MM.1S (cell line): ENCODE measurements around the gene CADM4.

Source experiments
- DNase-seq: peaks from one replicate; pipeline ENCODE4 v3.0.0-alpha.2; 2015
- H2AFZ ChIP-seq: fragments of 300-600 bp; sonication (generic); 2 replicates; pipeline ENCODE4 v1.6.0; 2016; ENCODE audit warnings: antibody characterized with exemption, low read length
- H3F3A ChIP-seq: fragments of 300-600 bp; sonication (generic); 2 replicates; pipeline ENCODE4 v1.6.1; 2016; ENCODE audit warnings: mild to moderate bottlenecking, antibody characterized with exemption, low read length, moderate library complexity, mixed read lengths; ENCODE audit not compliant: insufficient read depth
- H3K27ac ChIP-seq: fragments of 300-600 bp; sonication (generic); 2 replicates; pipeline ENCODE4 v1.5.1; 2016; ENCODE audit warnings: mild to moderate bottlenecking, low read length
- H3K27me3 ChIP-seq: fragments of 300-600 bp; sonication (generic); replicated peaks from 2 replicates; pipeline ENCODE4 v1.6.0; 2016; ENCODE audit warnings: low read length; ENCODE audit not compliant: insufficient read depth
- H3K36me3 ChIP-seq: fragments of 300-600 bp; sonication (generic); replicated peaks from 2 replicates; pipeline ENCODE4 v1.6.1; 2016; ENCODE audit warnings: mild to moderate bottlenecking, low read length, mixed read lengths; ENCODE audit not compliant: insufficient read depth
- H3K4me1 ChIP-seq: fragments of 300-600 bp; sonication (generic); 2 replicates; pipeline ENCODE4 v1.6.1; 2016; ENCODE audit warnings: low read length, mixed read lengths
- H3K4me2 ChIP-seq: fragments of 300-600 bp; sonication (generic); 2 replicates; pipeline ENCODE4 v1.6.0; 2016; ENCODE audit warnings: low read depth, low read length
- H3K4me3 ChIP-seq: fragments of 300-600 bp; sonication (generic); 2 replicates; pipeline ENCODE4 v1.5.1; 2016; ENCODE audit warnings: low read length, mixed read lengths
- H3K79me2 ChIP-seq: fragments of 300-600 bp; sonication (generic); 2 replicates; pipeline ENCODE4 v1.6.1; 2016; ENCODE audit warnings: mixed run types, low read length, mixed read lengths
- H3K9ac ChIP-seq: fragments of 300-600 bp; sonication (generic); 2 replicates; pipeline ENCODE4 v1.6.1; 2016; ENCODE audit warnings: low read length, mixed read lengths
- H3K9me2 ChIP-seq: fragments of 300-600 bp; sonication (generic); replicated peaks from 2 replicates; pipeline ENCODE4 v1.6.1; 2016; ENCODE audit warnings: mild to moderate bottlenecking, low read length, mixed read lengths; ENCODE audit not compliant: insufficient read depth
- H3K9me3 ChIP-seq: fragments of 300-600 bp; sonication (generic); replicated peaks from 2 replicates; pipeline ENCODE4 v1.6.1; 2016; ENCODE audit warnings: mild to moderate bottlenecking, low read length, mixed read lengths; ENCODE audit not compliant: insufficient read depth
- H4K20me1 ChIP-seq: fragments of 300-600 bp; sonication (generic); 2 replicates; pipeline ENCODE4 v1.6.1; 2016; ENCODE audit warnings: mild to moderate bottlenecking, low read length, moderate library complexity, mixed read lengths; ENCODE audit not compliant: insufficient read depth
- EZH2 ChIP-seq: fragments of 300-600 bp; sonication (generic); optimal IDR thresholded peaks from 2 replicates; pipeline ENCODE3; 2017; ENCODE audit warnings: low read depth, mild to moderate bottlenecking, antibody characterized with exemption, low read length, mixed read lengths
- EZH2phosphoT487 ChIP-seq: fragments of 300-600 bp; sonication (generic); IDR thresholded peaks from 2 replicates; pipeline ENCODE4 v1.6.1; 2018; ENCODE audit warnings: antibody characterized with exemption, low read length
- TF ChIP-seq, protein P1 (sequence below): fragments of 300-600 bp; sonication (generic); IDR thresholded peaks from 2 replicates; pipeline ENCODE4 v1.5.1; 2016; ENCODE audit warnings: antibody characterized with exemption, low read length, mixed read lengths

Gene CADM4

DNA sequence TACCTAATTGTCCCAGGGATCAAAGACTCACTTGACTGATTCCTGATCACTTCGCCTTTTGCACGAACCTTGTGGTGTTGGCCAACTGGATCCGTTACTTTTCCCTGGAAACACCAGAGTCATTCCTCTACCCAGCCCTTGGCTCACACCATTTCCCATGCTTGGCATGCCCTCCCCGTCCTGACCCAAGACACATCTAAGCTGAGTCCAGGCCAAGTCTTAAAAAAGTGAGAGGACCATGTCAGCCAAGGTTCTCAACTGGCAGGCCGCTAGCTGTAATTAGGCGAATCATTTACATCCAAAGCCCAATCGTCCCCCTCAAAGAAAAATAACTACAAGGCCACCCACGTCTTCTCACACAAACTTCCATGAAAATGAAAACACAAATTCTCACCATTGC, 18.8 kb upstream of the CADM4 start:
- no peak overlapping the region for H3K4me3 ChIP-seq
- H3K9me3 ChIP-seq: no peaks in the 10 kb centered on the region
- H3K4me2 ChIP-seq: no peak overlapping the region
- no peaks in the 10 kb centered on the region for H3K9me2 ChIP-seq
- TF ChIP-seq, protein P1, sequence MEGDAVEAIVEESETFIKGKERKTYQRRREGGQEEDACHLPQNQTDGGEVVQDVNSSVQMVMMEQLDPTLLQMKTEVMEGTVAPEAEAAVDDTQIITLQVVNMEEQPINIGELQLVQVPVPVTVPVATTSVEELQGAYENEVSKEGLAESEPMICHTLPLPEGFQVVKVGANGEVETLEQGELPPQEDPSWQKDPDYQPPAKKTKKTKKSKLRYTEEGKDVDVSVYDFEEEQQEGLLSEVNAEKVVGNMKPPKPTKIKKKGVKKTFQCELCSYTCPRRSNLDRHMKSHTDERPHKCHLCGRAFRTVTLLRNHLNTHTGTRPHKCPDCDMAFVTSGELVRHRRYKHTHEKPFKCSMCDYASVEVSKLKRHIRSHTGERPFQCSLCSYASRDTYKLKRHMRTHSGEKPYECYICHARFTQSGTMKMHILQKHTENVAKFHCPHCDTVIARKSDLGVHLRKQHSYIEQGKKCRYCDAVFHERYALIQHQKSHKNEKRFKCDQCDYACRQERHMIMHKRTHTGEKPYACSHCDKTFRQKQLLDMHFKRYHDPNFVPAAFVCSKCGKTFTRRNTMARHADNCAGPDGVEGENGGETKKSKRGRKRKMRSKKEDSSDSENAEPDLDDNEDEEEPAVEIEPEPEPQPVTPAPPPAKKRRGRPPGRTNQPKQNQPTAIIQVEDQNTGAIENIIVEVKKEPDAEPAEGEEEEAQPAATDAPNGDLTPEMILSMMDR: no peak
- TF ChIP-seq EZH2phosphoT487 (no peak), EZH2 (no peak)
- no peak overlapping the region for H3K9ac ChIP-seq
- no peaks in the 10 kb centered on the region for H3K27me3 ChIP-seq
- H3K79me2 ChIP-seq: no peaks in the 10 kb centered on the region
- no peaks in the 10 kb centered on the region for H3K4me1 ChIP-seq
- H3K27ac ChIP-seq: no peak overlapping the region
- no peaks in the 10 kb centered on the region for H3K36me3 ChIP-seq
- H2AFZ ChIP-seq: no peak overlapping the region
- no peaks in the 10 kb centered on the region for H3F3A ChIP-seq
- DNase-seq: no peak
- H4K20me1 ChIP-seq: no peaks in the 10 kb centered on the region

DNA sequence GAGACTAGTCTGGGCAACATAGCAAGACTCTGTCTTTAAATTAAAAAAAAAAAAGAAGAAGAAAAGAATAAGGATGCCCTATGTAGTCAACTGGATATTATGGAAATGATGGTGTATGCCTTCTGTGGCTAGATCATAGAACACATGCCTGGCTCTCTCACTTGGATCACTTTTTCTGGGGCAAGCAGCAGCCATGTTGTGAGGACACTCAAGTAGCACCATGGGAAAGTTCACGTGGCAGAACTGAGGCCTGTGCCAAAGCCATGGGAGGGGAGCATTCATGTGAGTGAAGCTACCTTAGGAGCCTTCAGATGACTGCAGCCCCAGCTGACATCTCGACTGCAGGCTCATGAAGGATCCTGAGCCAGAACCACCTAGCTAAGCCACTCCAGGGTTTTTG, 18.4 kb upstream of the CADM4 start:
- H4K20me1 ChIP-seq: no peaks in the 10 kb centered on the region

DNA sequence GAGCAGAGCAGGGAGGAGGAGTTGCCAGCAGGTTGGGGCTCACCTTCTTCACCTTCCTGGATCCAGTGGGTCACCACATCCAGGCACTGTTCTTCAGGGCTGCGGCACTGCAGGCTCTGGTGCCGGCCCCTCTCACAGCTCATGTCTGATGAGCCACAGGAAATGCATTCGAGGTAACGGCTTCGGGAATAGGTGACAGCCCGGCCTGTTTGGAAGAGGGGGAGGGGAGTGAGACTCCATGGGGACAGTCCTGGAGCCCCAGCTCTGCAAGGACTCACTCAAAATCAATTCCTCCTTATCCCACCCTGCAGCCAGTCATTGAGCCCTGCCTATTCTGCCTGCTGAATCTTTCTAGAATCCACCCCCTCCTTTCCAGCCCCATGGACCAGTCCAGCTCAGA, 16.8 kb upstream of the CADM4 start:
- H3K4me1 ChIP-seq: no peaks in the 10 kb centered on the region

More for the DNA sequence above, 18.4 kb upstream of the CADM4 start:
- H3K36me3 ChIP-seq: no peaks in the 10 kb centered on the region
- H3K27ac ChIP-seq: no peak overlapping the region
- H3K4me2 ChIP-seq: no peak overlapping the region
- no peak for DNase-seq
- TF ChIP-seq, protein P1: no peak
- no peaks in the 10 kb centered on the region for H3K4me1 ChIP-seq
- no peaks in the 10 kb centered on the region for H3K79me2 ChIP-seq
- H3F3A ChIP-seq: no peaks in the 10 kb centered on the region
- no peaks in the 10 kb centered on the region for H3K9me2 ChIP-seq
- no peaks in the 10 kb centered on the region for H3K9me3 ChIP-seq
- no peaks in the 10 kb centered on the region for H3K27me3 ChIP-seq
- no peak overlapping the region for H3K4me3 ChIP-seq
- no peak overlapping the region for H2AFZ ChIP-seq
- no peak overlapping the region for H3K9ac ChIP-seq

More for the DNA sequence above, 16.8 kb upstream of the CADM4 start:
- Histone ChIP-seq H3K9me3 (no peaks in the 10 kb centered on the region), H3K79me2 (no peaks in the 10 kb centered on the region), H3K4me3 (no peak overlapping the region), H3K4me2 (no peak overlapping the region), H3K27ac (no peak overlapping the region), H3K36me3 (no peaks in the 10 kb centered on the region), H4K20me1 (no peaks in the 10 kb centered on the region), H3K9me2 (no peaks in the 10 kb centered on the region), H3K9ac (no peak overlapping the region), H3K27me3 (no peaks in the 10 kb centered on the region), H2AFZ (no peak overlapping the region), H3F3A (no peaks in the 10 kb centered on the region)
- TF ChIP-seq EZH2 (no peak), EZH2phosphoT487 (no peak)
- TF ChIP-seq, protein P1: no peak
- DNase-seq: no peak
